IPS-20b (cell line): ENCODE results near the gene PDZD4.

Experiments used
- H3K27ac ChIP-seq: one replicate; pipeline ENCODE4 v1.5.1; 2013; ENCODE audit warnings: low read length
- H3K27me3 ChIP-seq: 2 replicates; pipeline ENCODE4 v1.6.1; 2013; ENCODE audit warnings: mild to moderate bottlenecking, low read length, inconsistent platforms; ENCODE audit not compliant: insufficient read depth
- H3K36me3 ChIP-seq: 2 replicates; pipeline ENCODE4 v1.6.1; 2013; ENCODE audit warnings: low read depth, mild to moderate bottlenecking, inconsistent platforms, low read length, moderate library complexity; ENCODE audit not compliant: insufficient read depth
- H3K4me1 ChIP-seq: 2 replicates; pipeline ENCODE4 v1.6.1; 2013; ENCODE audit warnings: mild to moderate bottlenecking, control low read depth, inconsistent platforms, low read length, moderate library complexity; ENCODE audit not compliant: insufficient read depth
- H3K4me3 ChIP-seq: 2 replicates; pipeline ENCODE4 v1.5.1; 2013; ENCODE audit warnings: mild to moderate bottlenecking, low read length, inconsistent platforms
- H3K9ac ChIP-seq: 2 replicates; pipeline ENCODE4 v1.6.1; 2013; ENCODE audit warnings: low read depth, mild to moderate bottlenecking, inconsistent platforms, low read length, moderate library complexity
- H3K9me3 ChIP-seq: 2 replicates; pipeline ENCODE4 v1.6.1; 2013; ENCODE audit warnings: mild to moderate bottlenecking, low read depth, low read length, inconsistent platforms; ENCODE audit not compliant: insufficient read depth

The PDZD4 gene

DNA sequence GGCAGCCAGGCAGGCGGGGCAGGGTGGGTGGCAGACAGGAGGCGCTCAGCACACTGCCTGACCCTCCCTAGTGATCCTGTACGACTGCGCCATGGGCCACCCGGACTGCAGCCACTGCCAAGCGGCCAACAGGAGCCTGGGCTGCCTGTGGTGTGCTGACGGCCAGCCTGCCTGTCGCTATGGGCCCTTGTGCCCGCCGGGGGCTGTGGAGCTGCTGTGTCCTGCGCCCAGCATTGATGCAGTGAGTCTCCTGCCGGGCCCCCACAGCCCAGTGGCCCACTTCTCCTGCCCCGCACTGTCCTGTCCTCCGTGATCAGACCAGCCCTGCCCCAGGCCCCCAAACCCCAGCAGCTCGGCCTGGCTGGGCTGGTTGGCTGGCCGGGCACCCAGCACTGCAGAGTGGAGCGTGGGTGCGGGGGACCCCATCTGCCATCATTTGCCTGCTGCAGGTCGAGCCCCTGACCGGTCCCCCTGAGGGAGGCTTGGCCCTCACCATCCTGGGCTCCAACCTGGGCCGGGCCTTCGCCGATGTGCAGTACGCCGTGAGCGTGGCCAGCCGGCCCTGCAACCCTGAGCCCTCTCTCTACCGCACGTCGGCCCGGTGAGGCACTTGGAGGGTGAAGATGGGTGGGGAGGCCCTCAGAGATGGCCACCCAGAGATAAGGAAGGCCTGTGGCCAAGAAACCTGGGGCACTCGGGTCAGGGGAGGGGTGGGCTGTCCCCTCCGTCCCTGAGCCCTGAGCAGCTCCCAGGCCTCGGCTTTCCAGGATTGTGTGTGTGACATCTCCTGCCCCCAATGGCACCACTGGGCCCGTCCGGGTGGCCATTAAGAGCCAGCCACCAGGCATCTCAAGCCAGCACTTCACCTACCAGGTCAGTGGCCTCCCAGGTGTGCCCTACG is 58.7 kb downstream of the PDZD4 start:
- H3K27me3 ChIP-seq: no peaks in the 10 kb centered on the region
- no peaks in the 10 kb centered on the region for H3K9me3 ChIP-seq
- H3K4me3 ChIP-seq: no peak overlapping the region
- H3K4me1 ChIP-seq: no peaks in the 10 kb centered on the region
- no peaks in the 10 kb centered on the region for H3K36me3 ChIP-seq
- H3K9ac ChIP-seq: no peak overlapping the region
- H3K27ac ChIP-seq: no peak overlapping the region

DNA sequence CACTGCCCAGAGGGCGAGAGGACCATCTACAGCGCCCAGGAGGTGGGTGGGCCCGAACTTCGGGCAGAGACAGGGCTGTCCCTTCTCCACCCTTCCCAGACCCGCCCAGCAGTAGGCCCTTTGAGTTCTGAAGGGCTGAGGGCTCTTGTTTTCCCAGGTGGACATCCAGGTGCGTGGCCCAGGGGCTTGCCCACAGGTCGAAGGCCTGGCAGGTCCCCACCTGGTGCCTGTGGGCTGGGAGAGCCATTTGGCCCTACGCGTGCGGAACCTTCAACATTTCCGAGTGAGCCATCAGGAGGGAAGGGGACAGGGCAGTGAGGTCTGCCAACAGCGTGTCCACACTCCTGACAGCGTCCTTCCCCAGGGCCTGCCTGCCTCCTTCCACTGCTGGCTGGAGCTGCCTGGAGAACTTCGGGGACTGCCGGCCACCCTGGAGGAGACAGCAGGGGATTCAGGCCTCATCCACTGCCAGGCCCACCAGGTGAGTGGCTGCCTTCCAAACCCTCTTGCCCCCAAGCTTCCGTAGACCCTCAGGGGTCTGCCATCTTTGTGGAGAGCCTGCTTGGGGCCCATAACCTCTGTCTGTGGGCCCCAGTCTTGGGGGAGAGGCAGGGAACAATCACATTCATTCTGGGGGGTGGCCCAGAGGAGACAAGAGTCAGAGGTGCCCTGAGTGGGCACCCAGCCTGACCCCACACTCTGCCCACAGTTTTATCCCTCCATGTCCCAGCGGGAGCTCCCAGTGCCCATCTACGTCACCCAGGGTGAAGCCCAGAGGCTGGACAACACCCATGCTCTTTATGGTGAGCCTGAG is 59.5 kb downstream of the PDZD4 start:
- no peaks in the 10 kb centered on the region for H3K4me1 ChIP-seq

DNA sequence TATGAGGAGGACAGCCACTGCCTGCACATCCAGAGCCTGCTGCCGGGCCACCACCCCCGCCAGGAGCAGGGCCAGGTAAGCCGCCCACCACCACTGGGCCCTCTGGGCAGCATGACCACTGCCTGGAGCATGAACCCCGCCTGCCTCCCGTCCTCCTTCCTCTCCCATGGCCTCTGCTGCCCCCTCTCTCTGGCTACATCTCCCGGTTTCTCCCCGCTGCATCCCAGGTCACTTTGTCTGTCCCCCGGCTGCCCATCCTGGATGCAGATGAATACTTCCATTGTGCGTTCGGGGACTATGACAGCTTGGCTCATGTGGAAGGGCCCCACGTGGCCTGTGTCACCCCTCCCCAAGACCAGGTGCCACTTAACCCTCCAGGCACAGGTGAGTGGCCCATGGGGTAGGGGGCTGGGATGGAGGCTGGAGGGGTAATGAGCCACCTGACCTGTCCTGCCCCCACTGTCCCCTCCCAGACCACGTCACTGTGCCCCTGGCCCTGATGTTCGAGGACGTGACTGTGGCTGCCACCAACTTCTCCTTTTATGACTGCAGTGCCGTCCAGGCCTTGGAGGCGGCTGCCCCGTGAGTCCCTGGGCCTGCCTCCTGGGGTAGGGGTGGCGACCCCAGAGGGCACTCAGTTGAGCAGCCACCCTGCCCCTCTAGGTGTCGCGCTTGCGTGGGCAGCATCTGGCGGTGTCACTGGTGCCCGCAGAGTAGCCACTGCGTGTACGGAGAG is 60.3 kb downstream of the PDZD4 start:
- Histone ChIP-seq H3K27ac (no peak overlapping the region), H3K9me3 (no peaks in the 10 kb centered on the region), H3K9ac (no peak overlapping the region), H3K4me3 (no peak overlapping the region), H3K4me1 (no peaks in the 10 kb centered on the region), H3K36me3 (no peaks in the 10 kb centered on the region), H3K27me3 (no peaks in the 10 kb centered on the region)

More for the DNA sequence above, 59.5 kb downstream of the PDZD4 start:
- H3K27me3 ChIP-seq: no peaks in the 10 kb centered on the region
- H3K27ac ChIP-seq: no peak overlapping the region
- H3K9ac ChIP-seq: no peak overlapping the region
- H3K9me3 ChIP-seq: no peaks in the 10 kb centered on the region
- no peaks in the 10 kb centered on the region for H3K36me3 ChIP-seq
- H3K4me3 ChIP-seq: no peak overlapping the region

DNA sequence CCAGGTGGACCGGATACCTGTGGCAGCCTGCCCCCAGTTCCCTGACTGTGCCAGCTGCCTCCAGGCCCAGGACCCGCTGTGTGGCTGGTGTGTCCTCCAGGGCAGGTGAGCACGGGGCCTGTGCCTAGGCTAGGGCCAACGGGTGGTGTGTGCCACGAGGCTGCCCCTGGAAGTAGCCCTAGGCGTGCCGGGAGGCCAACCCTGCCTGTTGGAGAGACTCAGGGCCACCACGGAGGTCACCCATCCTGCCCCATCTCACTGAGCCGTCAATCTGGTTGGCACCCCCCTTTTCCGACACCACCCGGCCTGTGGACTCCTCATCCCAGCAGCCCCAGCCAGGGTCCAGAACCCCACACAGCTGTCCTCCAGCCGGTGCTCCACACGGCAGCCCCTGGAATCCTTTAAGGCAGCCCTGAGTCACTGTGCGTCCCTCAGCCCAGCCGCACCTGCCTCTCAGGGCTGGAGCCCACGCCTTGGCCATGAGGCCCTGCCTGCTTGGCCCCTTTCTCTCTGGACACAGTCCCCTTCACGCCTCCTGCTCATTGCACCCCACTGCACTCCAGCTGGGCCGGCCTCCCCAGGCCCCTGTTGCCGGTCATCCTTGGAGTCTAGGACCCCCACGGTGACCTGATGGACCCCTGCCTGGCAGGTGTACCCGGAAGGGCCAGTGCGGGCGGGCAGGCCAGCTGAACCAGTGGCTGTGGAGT is 61.0 kb downstream of the PDZD4 start:
- no peaks in the 10 kb centered on the region for H3K27me3 ChIP-seq
- no peak overlapping the region for H3K27ac ChIP-seq
- no peaks in the 10 kb centered on the region for H3K4me1 ChIP-seq
- H3K9ac ChIP-seq: no peak overlapping the region
- no peaks in the 10 kb centered on the region for H3K9me3 ChIP-seq
- H3K36me3 ChIP-seq: no peaks in the 10 kb centered on the region
- no peak overlapping the region for H3K4me3 ChIP-seq

DNA sequence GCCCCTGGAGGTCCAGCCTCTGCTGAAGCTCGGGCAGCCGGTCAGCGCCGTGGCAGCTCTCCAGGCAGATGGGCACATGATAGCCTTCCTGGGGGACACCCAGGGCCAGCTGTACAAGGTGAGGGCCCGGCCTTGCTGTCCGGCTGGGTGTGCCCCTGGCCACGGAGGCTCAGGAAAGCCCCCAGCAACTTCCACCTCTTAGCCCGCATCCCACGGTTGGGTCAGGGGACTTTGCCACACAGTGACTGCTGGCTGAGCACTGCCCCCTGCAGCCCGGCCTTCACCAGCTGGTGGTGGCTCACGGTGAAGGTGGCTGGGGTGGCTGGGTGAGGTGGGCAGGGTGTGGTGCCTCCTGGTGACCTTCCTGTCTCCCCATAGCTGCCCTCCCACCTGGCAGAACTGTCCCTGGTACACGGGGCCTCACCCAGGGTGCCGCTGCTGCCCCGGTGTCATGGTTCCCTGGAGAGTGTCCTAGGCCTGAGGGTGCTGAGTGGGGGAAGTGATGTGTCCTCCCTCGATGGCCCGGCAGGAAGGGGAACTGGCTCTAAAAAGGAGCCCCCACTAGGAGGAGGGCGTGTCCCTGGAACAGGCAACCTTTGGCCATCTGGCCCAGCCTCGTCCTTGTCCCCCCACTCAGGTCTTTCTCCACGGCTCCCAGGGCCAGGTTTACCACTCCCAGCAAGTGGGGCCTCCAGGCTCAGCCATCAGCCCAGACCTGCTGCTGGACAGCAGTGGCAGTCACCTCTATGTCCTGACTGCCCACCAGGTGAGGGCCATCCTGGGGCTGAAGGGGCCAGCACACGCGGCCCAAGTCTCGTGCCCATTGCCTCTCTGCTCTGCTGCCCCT is 61.8 kb downstream of the PDZD4 start:
- no peak overlapping the region for H3K9ac ChIP-seq
- no peaks in the 10 kb centered on the region for H3K9me3 ChIP-seq
- H3K4me3 ChIP-seq: no peak overlapping the region
- H3K36me3 ChIP-seq: no peaks in the 10 kb centered on the region
- no peak overlapping the region for H3K27ac ChIP-seq
- H3K27me3 ChIP-seq: no peaks in the 10 kb centered on the region
- H3K4me1 ChIP-seq: no peaks in the 10 kb centered on the region

DNA sequence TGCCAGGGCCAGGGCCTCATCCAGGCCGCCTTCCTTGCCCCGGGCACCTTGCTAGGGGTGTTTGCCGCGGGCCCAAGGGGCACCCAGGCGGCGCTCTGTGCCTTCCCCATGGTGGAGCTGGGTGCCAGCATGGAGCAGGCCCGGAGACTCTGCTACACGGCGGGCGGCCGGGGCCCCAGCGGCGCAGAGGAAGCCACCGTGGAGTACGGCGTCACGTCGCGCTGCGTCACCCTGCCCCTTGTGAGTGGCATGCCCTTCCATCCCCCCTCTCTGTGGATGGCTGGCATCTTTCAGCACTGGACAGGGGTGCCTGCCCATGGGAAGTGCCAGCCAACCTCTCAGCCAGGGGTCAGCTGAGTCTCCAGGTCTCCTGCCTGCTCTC is 62.7 kb downstream of the PDZD4 start:
- no peaks in the 10 kb centered on the region for H3K4me1 ChIP-seq
- no peaks in the 10 kb centered on the region for H3K9me3 ChIP-seq
- no peak overlapping the region for H3K4me3 ChIP-seq
- no peaks in the 10 kb centered on the region for H3K36me3 ChIP-seq
- H3K9ac ChIP-seq: no peak overlapping the region
- H3K27ac ChIP-seq: no peak overlapping the region
- no peaks in the 10 kb centered on the region for H3K27me3 ChIP-seq

DNA sequence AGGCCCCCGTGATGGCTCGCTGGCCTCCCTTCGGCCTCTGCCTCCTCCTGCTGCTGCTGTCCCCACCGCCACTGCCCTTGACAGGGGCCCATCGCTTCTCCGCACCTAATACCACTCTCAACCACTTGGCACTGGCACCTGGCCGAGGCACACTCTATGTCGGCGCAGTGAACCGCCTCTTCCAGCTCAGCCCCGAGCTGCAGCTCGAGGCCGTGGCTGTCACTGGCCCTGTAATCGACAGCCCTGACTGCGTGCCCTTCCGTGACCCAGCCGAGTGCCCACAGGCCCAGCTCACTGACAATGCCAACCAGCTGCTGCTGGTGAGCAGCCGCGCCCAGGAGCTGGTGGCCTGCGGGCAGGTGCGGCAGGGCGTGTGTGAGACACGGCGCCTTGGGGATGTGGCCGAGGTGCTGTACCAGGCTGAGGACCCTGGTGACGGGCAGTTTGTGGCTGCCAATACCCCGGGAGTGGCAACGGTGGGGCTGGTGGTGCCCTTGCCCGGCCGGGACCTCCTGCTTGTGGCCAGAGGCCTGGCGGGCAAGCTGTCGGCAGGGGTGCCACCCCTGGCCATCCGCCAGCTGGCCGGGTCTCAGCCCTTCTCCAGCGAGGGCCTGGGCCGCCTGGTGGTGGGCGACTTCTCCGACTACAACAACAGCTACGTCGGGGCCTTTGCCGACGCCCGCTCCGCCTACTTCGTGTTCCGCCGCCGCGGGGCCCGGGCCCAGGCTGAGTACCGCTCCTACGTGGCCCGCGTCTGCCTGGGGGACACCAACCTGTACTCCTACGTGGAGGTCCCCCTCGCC is 63.3 kb downstream of the PDZD4 start:
- no peak overlapping the region for H3K4me3 ChIP-seq
- H3K4me1 ChIP-seq: no peaks in the 10 kb centered on the region
- no peaks in the 10 kb centered on the region for H3K27me3 ChIP-seq
- H3K9me3 ChIP-seq: no peaks in the 10 kb centered on the region
- no peak overlapping the region for H3K9ac ChIP-seq
- no peaks in the 10 kb centered on the region for H3K36me3 ChIP-seq
- no peak overlapping the region for H3K27ac ChIP-seq

DNA sequence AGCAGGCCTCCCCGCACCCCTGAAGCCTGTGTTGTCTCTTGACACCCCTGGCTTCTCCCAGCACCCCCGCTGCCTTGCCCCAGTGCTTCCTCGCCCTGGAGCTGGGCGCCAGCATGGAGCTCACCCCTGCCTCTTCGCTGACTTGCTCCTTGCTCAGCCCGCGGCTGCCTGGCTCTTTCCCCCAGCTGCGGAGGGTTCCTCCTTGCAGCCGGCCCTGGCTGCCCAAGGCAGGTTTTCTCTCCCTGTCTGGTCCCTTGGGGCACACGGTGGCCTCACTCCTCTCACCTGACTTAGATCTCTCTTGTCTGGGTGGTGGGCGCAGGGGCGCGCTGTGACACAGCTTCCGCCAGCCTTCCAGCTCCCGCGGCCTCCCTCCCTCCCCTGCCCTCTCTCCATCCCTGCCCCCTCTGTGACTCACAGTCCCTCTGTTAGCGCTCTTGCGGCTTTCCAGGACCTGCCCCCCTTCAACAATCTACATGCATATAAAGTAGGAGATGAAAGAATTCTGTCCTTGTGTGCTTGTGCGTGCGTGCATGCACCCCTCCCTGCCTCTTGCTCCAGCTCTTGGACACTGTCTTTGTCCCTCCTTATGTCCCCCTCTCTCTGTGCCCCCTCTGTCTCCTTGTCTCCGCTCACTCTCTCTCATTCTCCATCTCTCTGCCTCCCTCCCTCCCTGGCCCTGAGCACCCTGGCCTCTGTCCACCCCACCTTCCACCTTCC is 64.1 kb downstream of the PDZD4 start:
- H3K4me1 ChIP-seq: no peaks in the 10 kb centered on the region
- H3K27ac ChIP-seq: no peak overlapping the region
- H3K27me3 ChIP-seq: no peaks in the 10 kb centered on the region
- no peaks in the 10 kb centered on the region for H3K9me3 ChIP-seq
- H3K36me3 ChIP-seq: no peaks in the 10 kb centered on the region
- no peak overlapping the region for H3K9ac ChIP-seq
- H3K4me3 ChIP-seq: no peak overlapping the region

DNA sequence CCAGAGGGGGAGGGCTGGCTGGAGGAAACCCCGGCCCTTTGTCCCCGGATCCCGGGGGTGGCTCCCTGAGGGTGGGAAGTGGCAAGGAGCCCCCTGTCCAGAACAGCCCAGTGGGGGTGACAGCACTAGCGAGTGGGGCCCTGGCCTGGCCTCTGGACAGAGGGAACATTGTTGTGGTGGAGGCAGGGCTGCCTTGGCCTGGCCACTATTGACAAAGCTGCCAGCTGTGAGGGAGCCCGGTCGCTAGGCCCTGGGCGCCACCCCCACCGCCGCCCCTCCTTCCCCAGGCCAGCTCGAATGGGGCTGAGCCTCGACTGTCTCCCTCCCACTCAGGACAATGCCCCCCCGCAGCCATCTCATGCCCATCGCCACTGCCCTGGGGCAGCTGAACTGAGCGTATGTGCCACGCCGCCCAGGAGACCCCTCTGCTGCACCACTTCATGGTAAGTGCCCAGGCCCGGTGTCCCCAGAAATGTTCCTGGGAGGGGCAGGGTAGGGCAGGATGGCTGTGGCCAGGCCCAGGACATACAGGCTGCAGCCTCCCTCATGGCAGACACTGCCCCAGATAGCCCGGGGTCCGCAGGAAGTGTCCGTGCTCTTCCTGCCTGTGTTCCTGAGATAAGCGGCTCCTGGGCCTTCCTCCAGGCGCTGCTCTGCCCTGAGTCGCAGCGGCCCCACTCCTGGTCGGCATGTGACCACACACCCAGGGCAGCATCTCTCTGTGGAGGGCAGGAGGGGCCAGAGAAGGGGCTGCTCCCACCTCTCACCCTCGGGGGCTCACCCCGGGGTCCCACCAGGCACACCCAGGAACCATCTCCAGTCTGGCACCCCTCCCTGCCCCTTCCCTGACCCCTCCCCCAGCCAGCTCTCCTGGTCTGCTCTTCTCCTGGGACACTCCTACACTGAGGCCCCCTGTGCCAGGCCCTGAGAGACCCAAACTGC is 64.9 kb downstream of the PDZD4 start:
- no peak overlapping the region for H3K9ac ChIP-seq
- H3K9me3 ChIP-seq: no peaks in the 10 kb centered on the region
- H3K36me3 ChIP-seq: no peaks in the 10 kb centered on the region
- no peak overlapping the region for H3K4me3 ChIP-seq
- no peak overlapping the region for H3K27ac ChIP-seq
- H3K4me1 ChIP-seq: no peaks in the 10 kb centered on the region
- no peaks in the 10 kb centered on the region for H3K27me3 ChIP-seq
